ENCODE measurements around the gene ZBED5.

- TF ChIP-seq GATA2 (IDR thresholded peaks at IDR 0.05; ENCODE audit: low read depth, low read length) (no peak), GATA3 (IDR thresholded peaks at IDR 0.05; ENCODE audit: low read depth, low read length) (no peak)
Observed at GRCh38 chr11:10855295-10855694, 2.6 kb downstream of the ZBED5 start.
